ENCODE results near the gene CMIP. TPM values are rescaled to one million over a fixed set of nuclear protein-coding genes. Genes with fewer than 3 reads are reported as not detected.

Gene CMIP
- total RNA-seq, 1 experiment from 2014 or later: 48.2 TPM

DNA sequence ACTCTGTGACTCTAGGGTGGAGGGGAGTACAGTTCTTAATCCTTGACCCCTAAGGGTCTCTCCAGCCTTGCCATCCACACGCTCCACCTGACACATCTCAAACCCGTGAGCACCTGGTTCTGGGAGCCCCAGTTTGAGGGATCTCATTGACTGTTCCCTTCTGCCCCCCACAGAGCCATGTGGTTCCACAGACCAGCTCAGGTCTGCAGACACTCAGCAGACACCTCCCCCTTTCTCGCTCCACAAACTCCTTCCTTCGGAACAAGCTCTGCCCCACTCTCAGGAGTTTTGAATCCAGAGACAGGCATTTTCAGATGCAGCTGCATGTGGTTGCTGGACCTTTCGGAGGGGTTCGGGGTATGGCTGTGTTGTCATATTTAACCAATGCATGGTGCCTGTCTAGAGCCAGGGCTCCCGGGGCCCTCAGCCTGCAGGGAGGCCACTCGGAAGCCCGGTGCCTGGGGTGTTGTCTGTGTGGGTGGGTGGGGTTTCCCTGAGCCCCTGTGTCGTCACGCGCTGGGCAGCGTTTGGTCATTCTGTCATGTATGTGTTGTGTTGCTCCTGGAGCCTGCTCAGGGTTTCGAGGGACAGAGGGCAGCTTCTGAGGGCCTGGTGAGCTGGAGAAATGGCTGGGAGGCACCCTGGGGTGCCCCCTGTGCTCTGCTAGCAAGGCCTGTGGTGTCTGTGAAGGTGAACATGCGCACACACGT, 235.3 kb downstream of the CMIP start:
- H3K36me3 Mint-ChIP-seq (ENCODE audit: insufficient read depth in 1 of 3, low read depth in 3 of 3): peaks cover 19 to 41% (median 35%) of the 10 kb centered on the region in 3 experiments; a peak in 6 of 7 replicates
- Histone ChIP-seq H3K27me3 (ENCODE audit: insufficient read depth, low read length) (no peaks in the 10 kb centered on the region), H3K23ac (ENCODE audit: insufficient read length, low read depth, low read length) (no peak overlapping the region), H2AFZ (ENCODE audit: low read length) (no peak overlapping the region), H3T11ph (ENCODE audit: low read length) (no peak overlapping the region), H3K79me1 (ENCODE audit: insufficient read depth, low read depth, low read length, poor library complexity, severe bottlenecking) (no peaks in the 10 kb centered on the region), H4K91ac (ENCODE audit: insufficient read length, low read depth, low read length) (no peak overlapping the region), H3K23me2 (ENCODE audit: insufficient read length, low read depth, low read length, poor library complexity, severe bottlenecking) (no peaks in the 10 kb centered on the region), H2BK12ac (ENCODE audit: insufficient read length, low read depth, low read length) (no peak overlapping the region), H3K4me2 (ENCODE audit: insufficient read depth, insufficient read length, low read length) (no peak overlapping the region), H3K4ac (ENCODE audit: low read depth, low read length) (no peak overlapping the region), H3K79me2 (ENCODE audit: insufficient read depth, low read length) (peaks cover 4% of the 10 kb centered on the region; the same call in 1 of the 2 replicates), H2BK15ac (ENCODE audit: low read depth, low read length) (no peak overlapping the region), H3K56ac (ENCODE audit: insufficient read length, low read depth, low read length) (no peak overlapping the region), H4K5ac (ENCODE audit: insufficient read length, low read depth, low read length) (no peak overlapping the region), H3K27ac (ENCODE audit: insufficient read length, low read depth, low read length) (no peak overlapping the region), H4K20me1 (ENCODE audit: control insufficient read depth, insufficient read depth, insufficient read length) (no peaks in the 10 kb centered on the region), H2AK5ac (ENCODE audit: insufficient read length, low read length) (no peak overlapping the region), H3K4me1 (ENCODE audit: insufficient read depth, low read length) (no peaks in the 10 kb centered on the region; the same call in 1 of the 2 replicates), H4K8ac (replicated peaks; ENCODE audit: insufficient read length, low read depth, low read length) (no peak overlapping the region), H3K14ac (ENCODE audit: insufficient read depth, low read length) (no peak overlapping the region), H2BK120ac (ENCODE audit: low read depth, low read length, poor library complexity, severe bottlenecking) (no peak overlapping the region), H2BK5ac (ENCODE audit: insufficient read length, low read length) (no peak overlapping the region), H3K9me3 (ENCODE audit: control insufficient read depth, low read depth, low read length) (no peaks in the 10 kb centered on the region), H3K9ac (ENCODE audit: extremely low read depth, insufficient read length, low read length) (no peak overlapping the region), H3K18ac (ENCODE audit: insufficient read length, low read depth, low read length) (no peak overlapping the region), H2BK20ac (ENCODE audit: low read depth, low read length, poor library complexity, severe bottlenecking) (no peak overlapping the region)
- WGBS (ENCODE audit: extremely low coverage, insufficient read length, low lambda C conversion rate): no CpG with 5 or more reads among the region's 16 CpGs
- TF ChIP-seq, protein P1, sequence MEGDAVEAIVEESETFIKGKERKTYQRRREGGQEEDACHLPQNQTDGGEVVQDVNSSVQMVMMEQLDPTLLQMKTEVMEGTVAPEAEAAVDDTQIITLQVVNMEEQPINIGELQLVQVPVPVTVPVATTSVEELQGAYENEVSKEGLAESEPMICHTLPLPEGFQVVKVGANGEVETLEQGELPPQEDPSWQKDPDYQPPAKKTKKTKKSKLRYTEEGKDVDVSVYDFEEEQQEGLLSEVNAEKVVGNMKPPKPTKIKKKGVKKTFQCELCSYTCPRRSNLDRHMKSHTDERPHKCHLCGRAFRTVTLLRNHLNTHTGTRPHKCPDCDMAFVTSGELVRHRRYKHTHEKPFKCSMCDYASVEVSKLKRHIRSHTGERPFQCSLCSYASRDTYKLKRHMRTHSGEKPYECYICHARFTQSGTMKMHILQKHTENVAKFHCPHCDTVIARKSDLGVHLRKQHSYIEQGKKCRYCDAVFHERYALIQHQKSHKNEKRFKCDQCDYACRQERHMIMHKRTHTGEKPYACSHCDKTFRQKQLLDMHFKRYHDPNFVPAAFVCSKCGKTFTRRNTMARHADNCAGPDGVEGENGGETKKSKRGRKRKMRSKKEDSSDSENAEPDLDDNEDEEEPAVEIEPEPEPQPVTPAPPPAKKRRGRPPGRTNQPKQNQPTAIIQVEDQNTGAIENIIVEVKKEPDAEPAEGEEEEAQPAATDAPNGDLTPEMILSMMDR (conservative IDR thresholded peaks at IDR 0.05): no peak
- no peaks in the 10 kb centered on the region for H3K9me3 Mint-ChIP-seq
- peak overlapping the region in 2 of 3 experiments; percentile 42 to 79; a peak in 4 of 7 replicates for H3K27ac Mint-ChIP-seq
- peaks cover 10 to 16% of the 10 kb centered on the region in 2 experiments for H3K4me1 Mint-ChIP-seq
- no peak overlapping the region for H3K4me3 Mint-ChIP-seq
- no peaks in the 10 kb centered on the region for H3K27me3 Mint-ChIP-seq (ENCODE audit: low read depth)
- DNase-seq: no peak

Measured in H9 (cell line).